Kidney (tissue), 14 donors: ENCODE measurements around the gene TCF12. TPM values are rescaled to one million over a fixed set of nuclear protein-coding genes. Genes with fewer than 3 reads are reported as not detected.
A peak's percentile ranks its signal among the peaks of the same experiment; 100 is the strongest.

Experiments
- DNase-seq, 5 donors: peaks; one replicate each; pipeline ENCODE4 v3.0.0-alpha.2; 2013 to 2020
- FAIRE-seq: peaks from 2 replicates; lab custom pipeline; 2012; peaks lifted over from hg19 to GRCh38; lab: Jason Lieb, UNC
- H3K27ac ChIP-seq, 2 donors: one replicate each; pipeline ENCODE4 v1.7.0; 2013; ENCODE audit warnings: low read depth in 2 of 2, low read length in 2 of 2, inconsistent platforms in 1 of 2
- H3K27me3 ChIP-seq: one replicate; pipeline ENCODE4 v1.7.1; 2013; ENCODE audit warnings: low read length, inconsistent platforms; ENCODE audit not compliant: control insufficient read depth, insufficient read depth
- H3K36me3 ChIP-seq, 3 donors: one replicate each; pipeline versions ENCODE4 v1.7.0 to v1.7.1; 2013; ENCODE audit warnings: low read length in 3 of 3, control low read depth in 1 of 3, inconsistent platforms in 1 of 3; ENCODE audit not compliant: insufficient read depth in 3 of 3, control insufficient read depth in 2 of 3
- H3K4me1 ChIP-seq, 3 donors: one replicate each; pipeline versions ENCODE4 v1.7.0 to v1.7.1; 2013; ENCODE audit warnings: low read length in 3 of 3, inconsistent platforms in 1 of 3, low read depth in 1 of 3; ENCODE audit not compliant: control insufficient read depth in 2 of 3, insufficient read depth in 2 of 3
- H3K4me3 ChIP-seq, 3 donors: one replicate each; pipeline versions ENCODE4 v1.7.0 to v1.8.1; 2013; ENCODE audit warnings: low read length in 3 of 3, control low read depth in 1 of 3, inconsistent platforms in 1 of 3
- H3K9ac ChIP-seq, 3 donors: one replicate each; pipeline versions ENCODE4 v1.7.0 to v1.7.1; 2013; ENCODE audit warnings: low read length in 3 of 3, control low read depth in 1 of 3, inconsistent platforms in 1 of 3
- H3K9me3 ChIP-seq, 3 donors: one replicate each; pipeline versions ENCODE4 v1.7.0 to v1.7.1; 2013; ENCODE audit warnings: low read length in 3 of 3, control low read depth in 1 of 3, inconsistent platforms in 1 of 3; ENCODE audit not compliant: control insufficient read depth in 2 of 3, insufficient read depth in 1 of 3
- CTCF ChIP-seq: IDR thresholded peaks from 3 replicates; pipeline ENCODE4 v1.5.1; 2012; ENCODE audit warnings: mild to moderate bottlenecking, moderate library complexity, borderline replicate concordance; ENCODE audit not compliant: insufficient read depth; ENCODE audit errors: extremely low read depth
- intact Hi-C: fragments of 100-400 bp; cut with DNase I; formaldehyde crosslinking; loops from one replicate; pipeline ENCODE4 v1.11.1; 2022
- polyA plus RNA-seq: library from polyadenylated mRNA; stranded (reverse); fragments of 350-450 nt; fragmentation: Illumina TruSeq; extraction: RNeasy Lipid Tissue Mini Kit (QIAGEN cat#74804); gene quantifications from one replicate; pipeline ENCODE4 v1.2.3, GENCODE V29; 2014; ENCODE audit warnings: low read depth, low replicate concordance; ENCODE audit not compliant: insufficient read depth
- total RNA-seq: library from RNA; stranded (reverse); fragmentation: NEBNext Ultra II Directional; extraction: Animal tissue kit (Norgen Biotek cat#: 25700); gene quantifications from one replicate; pipeline ENCODE4 v1.2.1, GENCODE V29; 2021
- donor health status: control.
- donor health status: control.
- donor health status: control.
- donor health status: control.
- donor health status: control.
- donor health status: DM: yes; HTN: yes; CAD: no.
- donor health status: Normal renal cell carcinoma (clear cell type).

The TCF12 gene
- total and polyA plus RNA-seq, 2 donors from 2014 or later: 16.3 to 116 TPM

DNA sequence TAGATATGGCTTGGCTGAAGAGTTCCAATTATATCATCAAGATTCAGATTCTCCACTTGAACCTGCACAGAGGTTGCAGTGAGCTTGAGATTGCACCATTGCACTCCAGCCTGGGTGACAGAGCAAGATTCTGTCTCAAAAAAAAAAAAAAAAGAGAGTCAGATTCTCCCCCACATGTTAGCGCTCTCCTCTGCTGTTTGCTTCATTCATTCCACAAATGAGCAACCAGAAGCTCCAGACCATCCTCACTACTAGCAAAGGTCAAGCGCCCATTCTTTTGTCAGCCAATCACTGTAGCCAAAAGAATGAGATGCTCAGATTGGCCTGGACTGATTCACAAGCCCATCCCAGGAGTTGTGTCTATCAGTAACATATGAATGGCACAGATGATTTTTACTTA is 28.4 kb upstream of the TCF12 start:
- no peak overlapping the region for H3K9ac ChIP-seq
- no peaks in the 10 kb centered on the region for H3K27me3 ChIP-seq
- H3K4me1 ChIP-seq: peaks cover 4 to 16% (median 9%) of the 10 kb centered on the region in 3 donors
- H3K27ac ChIP-seq: no peak overlapping the region
- H3K4me3 ChIP-seq: no peak overlapping the region
- H3K36me3 ChIP-seq: no peaks in the 10 kb centered on the region
- no peak for TF ChIP-seq CTCF
- intact Hi-C loops: no loop called here
- DNase-seq (no peak), FAIRE-seq (no peak)
- H3K9me3 ChIP-seq: no peaks in the 10 kb centered on the region

DNA sequence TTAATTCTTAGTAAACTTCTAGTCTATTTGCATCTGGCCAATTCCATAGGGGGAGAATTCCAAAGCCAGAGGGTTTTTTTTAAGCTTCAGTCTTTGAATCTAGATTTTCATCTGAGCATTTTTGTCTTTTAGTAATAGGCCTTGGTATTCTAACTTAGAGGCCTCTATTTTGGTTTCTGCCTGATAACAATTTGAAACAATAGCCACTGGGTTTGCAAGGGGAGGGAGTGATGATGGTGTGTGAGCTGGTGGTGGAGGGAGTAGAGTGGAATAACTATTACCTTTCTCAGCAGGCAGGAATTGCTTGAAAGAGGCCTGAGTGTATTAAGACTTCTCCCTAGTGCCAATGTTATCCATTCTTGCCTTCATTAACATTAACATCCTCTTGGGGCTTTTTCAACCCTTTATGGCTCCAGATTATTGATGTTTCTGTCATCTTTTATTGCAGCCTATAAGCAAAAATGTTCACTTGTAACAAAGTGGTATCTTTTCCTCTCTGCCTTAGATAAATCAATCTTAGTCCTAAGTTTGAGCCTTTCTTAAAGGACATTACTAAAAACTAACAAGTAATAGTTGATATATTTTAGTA is 26.5 kb upstream of the TCF12 start:
- TF ChIP-seq CTCF: no peak
- Histone ChIP-seq H3K36me3 (no peaks in the 10 kb centered on the region), H3K27me3 (no peaks in the 10 kb centered on the region), H3K4me3 (no peak overlapping the region), H3K27ac (no peak overlapping the region), H3K9ac (no peak overlapping the region), H3K4me1 (peaks cover 0 to 8% (median 5%) of the 10 kb centered on the region in 3 donors), H3K9me3 (no peaks in the 10 kb centered on the region)
- FAIRE-seq (no peak), DNase-seq (no peak)
- intact Hi-C loops: no loop called here

DNA sequence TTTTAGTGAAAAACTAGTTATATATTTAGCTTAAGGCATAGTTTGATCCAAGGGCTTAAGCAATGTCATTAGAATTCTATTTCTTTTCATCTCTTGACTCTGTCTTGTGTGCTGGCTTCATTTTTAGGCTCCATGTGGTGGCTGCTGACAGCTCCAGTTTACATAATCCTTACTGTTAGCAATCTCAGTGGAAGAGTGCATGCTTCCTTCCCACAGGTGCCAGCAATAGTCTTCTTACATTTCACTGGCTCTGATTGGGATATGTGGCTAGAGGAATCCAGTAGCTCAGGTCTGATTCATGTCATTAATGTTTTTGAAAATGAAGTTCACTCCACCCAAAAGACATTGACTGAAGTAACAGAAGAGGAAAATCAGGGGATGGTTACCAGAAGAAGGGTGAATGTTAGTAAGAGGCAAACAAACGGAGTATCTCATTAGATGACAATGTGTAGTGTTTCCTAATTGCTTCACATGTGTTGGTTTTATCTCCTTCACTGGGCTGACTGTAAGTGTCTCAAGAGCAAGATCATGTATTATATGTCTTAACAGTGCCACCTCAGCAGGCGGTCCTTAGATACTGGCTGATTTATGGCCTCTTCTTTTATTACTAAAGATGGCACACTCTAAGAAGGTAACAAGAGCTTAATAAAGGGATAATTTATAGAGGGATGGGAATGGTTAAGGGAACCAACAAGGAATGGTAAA is 25.6 kb upstream of the TCF12 start:
- H3K9me3 ChIP-seq: no peaks in the 10 kb centered on the region
- H3K9ac ChIP-seq: no peak overlapping the region
- no peak overlapping the region for H3K27ac ChIP-seq
- FAIRE-seq (no peak), DNase-seq (peak in 3 of 5 donors; percentile 17 to 72 (median 62))
- TF ChIP-seq CTCF: no peak
- peaks cover 0 to 7% (median 1%) of the 10 kb centered on the region in 3 donors for H3K4me1 ChIP-seq
- intact Hi-C loops: no loop called here
- no peaks in the 10 kb centered on the region for H3K27me3 ChIP-seq
- H3K4me3 ChIP-seq: no peak overlapping the region
- H3K36me3 ChIP-seq: no peaks in the 10 kb centered on the region
